PFSK-1 (cell line): ENCODE results near the gene BEND5.

Experiments used
- FOXP2 ChIP-seq: optimal IDR thresholded peaks from 2 replicates; pipeline ENCODE3; 2011; ENCODE audit warnings: borderline replicate concordance, control low read depth, inconsistent platforms; ENCODE audit not compliant: insufficient read depth; ENCODE audit errors: extremely low read length, extremely low read depth
- POLR2AphosphoS5 ChIP-seq: IDR thresholded peaks from 2 replicates; pipeline ENCODE4 v1.6.1; 2012; ENCODE audit warnings: low read depth, mild to moderate bottlenecking, control low read depth, low read length, moderate library complexity
- REST ChIP-seq, 2 experiments: IDR thresholded peaks; 2 replicates each; pipeline versions ENCODE4 v1.6.1 to v1.8.0; 2011 to 2012; ENCODE audit warnings: low read depth in 2 of 2, low read length in 2 of 2, control low read depth in 1 of 2, inconsistent platforms in 1 of 2, mild to moderate bottlenecking in 1 of 2, moderate library complexity in 1 of 2; ENCODE audit not compliant: insufficient read depth in 1 of 2
- SIN3A ChIP-seq: IDR thresholded peaks from 2 replicates; pipeline ENCODE4 v1.6.1; 2012; ENCODE audit warnings: mild to moderate bottlenecking, low read length, moderate library complexity, borderline replicate concordance; ENCODE audit not compliant: insufficient read depth
- TAF1 ChIP-seq: IDR thresholded peaks from 2 replicates; pipeline ENCODE4 v1.6.1; 2012; ENCODE audit warnings: low read length, control low read depth, borderline replicate concordance; ENCODE audit not compliant: insufficient read depth

BEND5 gene

DNA sequence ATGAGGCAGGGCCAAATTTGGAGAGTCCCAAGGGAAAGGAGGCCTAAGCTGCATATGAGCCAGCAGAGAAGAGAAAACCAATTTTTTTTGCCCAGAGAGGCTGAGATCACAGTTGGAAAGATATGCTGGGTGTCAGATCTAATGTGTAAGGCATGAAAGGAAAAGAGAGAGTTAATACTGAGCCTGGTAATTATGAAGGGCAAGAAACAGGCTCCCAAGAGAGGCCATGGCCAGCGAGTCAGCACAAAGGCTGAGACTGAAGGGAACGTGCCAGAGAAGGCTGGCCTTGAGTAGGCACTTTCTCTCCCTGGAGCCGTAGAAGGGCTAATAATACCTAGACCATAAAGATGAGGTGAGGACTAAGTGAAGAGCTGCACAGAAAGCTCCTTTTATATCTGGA lies 31.8 kb upstream of the BEND5 start:
- TF ChIP-seq FOXP2: no peak
- TF ChIP-seq TAF1: no peak
- no peak for TF ChIP-seq SIN3A
- no peak for TF ChIP-seq REST (IDR thresholded peaks at IDR 0.05; ENCODE audit: insufficient read depth in 1 of 2, low read depth in 2 of 2, low read length in 2 of 2)
- TF ChIP-seq POLR2AphosphoS5: no peak

DNA sequence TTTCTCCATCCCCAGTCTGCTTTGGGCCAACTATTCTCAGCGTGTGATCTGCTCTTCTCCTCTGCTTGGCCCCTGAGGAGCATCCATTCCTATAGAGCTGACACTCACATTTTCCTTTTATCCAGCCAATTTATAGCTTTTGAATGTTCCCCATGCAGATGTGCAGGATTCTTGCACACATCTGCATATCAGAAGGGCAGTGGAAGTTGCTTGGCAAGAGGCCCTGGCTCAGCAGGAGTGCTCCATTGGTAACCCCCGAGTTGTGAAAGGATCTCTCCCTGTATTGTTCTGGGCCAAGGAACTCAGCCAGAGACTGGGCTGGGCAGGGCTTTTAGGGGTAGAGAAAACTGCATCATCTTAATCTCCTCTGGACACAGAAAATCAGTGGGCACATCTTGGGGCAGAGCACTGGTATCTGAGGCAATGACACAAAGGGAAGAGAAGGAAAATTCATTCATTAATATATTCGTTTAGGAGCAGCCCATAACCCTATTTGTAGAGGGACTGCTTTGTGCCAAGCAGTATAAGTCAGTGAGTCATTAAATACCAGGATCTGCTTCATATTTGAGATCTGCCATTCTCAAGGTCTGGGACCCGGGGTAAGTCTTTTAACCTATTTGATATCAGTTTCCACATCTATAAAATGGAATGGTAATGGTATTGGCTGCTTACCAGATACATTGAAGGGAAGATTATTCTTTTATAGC lies 31.0 kb upstream of the BEND5 start:
- TF ChIP-seq FOXP2 (no peak), SIN3A (no peak), REST (IDR thresholded peaks at IDR 0.05; ENCODE audit: insufficient read depth in 1 of 2, low read depth in 2 of 2, low read length in 2 of 2) (no peak), TAF1 (no peak), POLR2AphosphoS5 (no peak)

DNA sequence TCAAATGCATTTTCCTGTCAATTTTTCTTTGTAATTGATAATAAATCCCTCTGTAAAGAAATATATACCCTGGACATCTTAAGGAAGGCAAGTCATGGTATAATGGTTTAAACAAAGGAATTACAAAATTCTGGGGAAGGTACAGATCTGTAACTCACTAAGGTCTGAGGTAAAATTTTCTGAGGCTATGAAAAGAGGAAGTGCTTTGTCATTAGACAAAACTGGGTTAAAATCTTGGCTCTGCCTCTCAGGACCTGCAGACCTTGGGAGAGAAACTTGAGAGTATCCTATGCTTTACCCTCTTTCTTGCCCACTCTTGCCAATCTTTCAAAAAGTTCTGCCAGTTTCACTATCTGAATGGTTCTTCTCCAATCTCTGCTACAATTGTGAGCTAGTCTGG lies 26.8 kb upstream of the BEND5 start:
- TF ChIP-seq SIN3A (no peak), REST (IDR thresholded peaks at IDR 0.05; ENCODE audit: insufficient read depth in 1 of 2, low read depth in 2 of 2, low read length in 2 of 2) (no peak), POLR2AphosphoS5 (no peak), FOXP2 (no peak), TAF1 (no peak)

- TF ChIP-seq TAF1 (no peak), POLR2AphosphoS5 (no peak), FOXP2 (no peak), SIN3A (no peak), REST (IDR thresholded peaks at IDR 0.05; ENCODE audit: insufficient read depth in 1 of 2, low read depth in 2 of 2, low read length in 2 of 2) (no peak)
These were observed 18.1 kb upstream of the BEND5 start for GRCh38 chr1:48794816-48795215.
